NK-92 treated with Interleukin-12 subunit alpha and Interleukin-12 subunit beta, amount 100 ng/mL, for 24 hours (cell line): ENCODE data around the gene MAU2.

ENCODE experiments used
- DNase-seq: peaks from one replicate; lab custom pipeline; 2025; lab: John Stamatoyannopoulos, UW

Gene MAU2

GRCh38 chr19:19305696-19306095 is 14.9 kb upstream of the MAU2 start:
- DNase-seq, result no peak

DNA sequence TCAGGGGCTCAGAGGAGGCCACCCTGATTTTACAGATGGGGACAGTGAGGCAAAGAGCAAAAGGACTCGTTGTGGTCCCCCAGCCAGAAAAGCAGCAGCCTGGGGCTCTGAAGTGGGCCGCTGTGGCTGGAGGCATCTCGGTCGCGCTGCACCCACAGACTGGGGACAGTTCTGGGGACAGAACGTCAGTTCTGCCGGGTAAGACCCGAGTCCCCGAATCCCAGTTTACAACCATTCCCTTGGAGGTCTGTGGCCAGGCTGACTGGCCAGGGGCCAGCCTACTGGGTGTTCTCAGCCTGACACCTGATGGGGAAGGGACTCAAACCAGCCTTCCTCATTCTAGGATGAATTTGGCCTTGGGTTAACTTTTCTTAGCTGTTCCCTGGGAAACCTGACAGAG is 14.4 kb upstream of the MAU2 start:
- no peak for DNase-seq

- DNase-seq, result no peak
Measured at GRCh38 chr19:19308373-19308772, 12.3 kb upstream of the MAU2 start.

GRCh38 chr19:19315444-19315843 is 5.2 kb upstream of the MAU2 start:
- DNase-seq, result no peak

DNA sequence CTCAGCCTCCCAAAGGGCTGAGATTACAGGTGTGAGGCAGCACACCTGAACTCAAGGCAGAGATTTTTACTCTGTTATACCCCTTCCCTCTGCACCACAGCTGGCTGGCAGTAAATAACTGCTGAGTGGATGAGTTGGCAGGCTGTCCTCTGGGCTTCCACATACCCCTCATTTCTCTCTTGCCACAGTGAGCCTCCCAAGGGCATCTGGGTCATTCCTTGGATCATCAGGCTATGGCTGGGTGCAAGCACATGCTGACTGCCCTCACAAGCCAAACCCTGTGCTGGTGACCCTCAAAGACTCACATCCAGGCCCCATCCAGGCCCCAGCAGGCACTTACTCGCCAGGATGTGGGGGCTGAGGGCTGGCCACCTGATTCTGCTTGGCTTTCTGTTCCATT is 4.5 kb upstream of the MAU2 start:
- DNase-seq, result no peak

DNA sequence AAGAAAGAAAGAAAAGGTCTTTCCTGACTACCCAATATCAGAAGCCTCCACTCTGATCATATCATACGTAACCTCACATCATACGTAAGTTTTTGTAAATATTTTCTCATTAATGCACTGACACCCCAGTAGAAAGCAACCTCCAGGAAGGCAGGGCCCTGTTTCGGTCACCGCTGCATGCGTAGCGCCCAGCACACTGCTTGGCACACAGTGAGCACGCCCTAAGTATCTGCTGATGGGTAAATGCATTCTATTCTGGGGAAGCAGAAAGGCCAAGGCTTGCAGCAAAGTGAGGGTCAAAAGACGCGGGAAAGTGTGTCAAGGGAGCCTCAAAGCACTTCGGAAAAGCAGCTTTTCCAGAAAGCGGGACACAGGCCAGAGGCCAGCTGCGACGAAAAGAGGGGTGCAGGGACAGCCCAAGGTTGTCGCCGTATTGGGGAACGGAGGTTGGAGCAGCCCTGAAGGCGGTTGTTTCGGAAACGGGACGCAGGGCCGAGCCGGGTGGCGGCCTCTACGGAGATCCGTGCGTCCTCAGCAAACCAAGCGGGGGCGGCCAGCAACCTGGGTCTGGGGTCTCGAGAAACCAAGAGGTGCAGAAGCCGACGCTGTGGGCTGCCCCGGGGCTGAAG is 783 bp upstream of the MAU2 start:
- no peak for DNase-seq

GRCh38 chr19:19321141-19321577 is 530 bp downstream of the MAU2 start:
- DNase-seq, result no peak

GRCh38 chr19:19324059-19324770 is 3.6 kb downstream of the MAU2 start:
- no peak for DNase-seq

DNA sequence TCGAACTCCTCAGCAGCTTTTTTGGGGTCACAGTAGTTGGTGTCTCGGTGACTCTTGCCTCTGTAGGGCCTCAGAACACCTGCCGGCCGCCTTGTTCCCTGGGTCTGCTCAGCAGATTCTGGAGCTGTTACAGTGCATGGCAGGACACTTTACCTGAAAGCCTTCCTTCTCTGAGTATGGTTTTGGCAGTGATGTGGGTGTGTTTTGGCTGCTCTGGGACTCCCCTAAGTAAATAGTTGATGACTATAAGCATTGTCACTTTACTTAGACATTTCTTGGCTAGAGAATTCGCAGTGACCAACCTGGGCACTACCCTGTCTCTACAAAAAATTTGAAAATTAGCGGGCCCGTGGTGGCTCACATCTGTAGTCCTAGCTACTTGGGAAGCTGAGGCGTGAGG is 7.0 kb downstream of the MAU2 start:
- DNase-seq, result no peak

- DNase-seq, result no peak
Measured at GRCh38 chr19:19329126-19329525, 8.5 kb downstream of the MAU2 start.

GRCh38 chr19:19334063-19334988 is 13.7 kb downstream of the MAU2 start:
- DNase-seq, result no peak

DNA sequence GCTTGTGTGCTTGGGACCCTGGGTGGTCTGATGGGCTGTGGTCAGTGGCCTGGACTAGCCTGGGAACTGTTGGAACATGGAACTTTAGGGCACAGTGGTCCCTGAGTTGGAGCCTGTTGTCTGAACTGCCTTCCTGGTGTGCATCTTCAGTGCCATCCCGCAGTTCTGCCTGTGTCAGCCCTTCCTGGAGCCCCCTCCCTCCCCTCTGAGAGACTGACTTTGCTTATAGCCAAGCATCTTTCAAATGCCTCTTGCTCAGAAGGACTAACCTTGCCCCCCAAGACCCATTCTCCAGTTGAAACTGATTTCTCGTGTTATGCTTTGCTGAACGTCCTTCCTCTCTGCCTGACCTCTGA is 14.3 kb downstream of the MAU2 start:
- no peak for DNase-seq

GRCh38 chr19:19335408-19336158 is 15.0 kb downstream of the MAU2 start:
- no peak for DNase-seq

- no peak for DNase-seq
Measured at GRCh38 chr19:19336597-19336996, 16.0 kb downstream of the MAU2 start.

GRCh38 chr19:19337120-19337519 is 16.5 kb downstream of the MAU2 start:
- no peak for DNase-seq

DNA sequence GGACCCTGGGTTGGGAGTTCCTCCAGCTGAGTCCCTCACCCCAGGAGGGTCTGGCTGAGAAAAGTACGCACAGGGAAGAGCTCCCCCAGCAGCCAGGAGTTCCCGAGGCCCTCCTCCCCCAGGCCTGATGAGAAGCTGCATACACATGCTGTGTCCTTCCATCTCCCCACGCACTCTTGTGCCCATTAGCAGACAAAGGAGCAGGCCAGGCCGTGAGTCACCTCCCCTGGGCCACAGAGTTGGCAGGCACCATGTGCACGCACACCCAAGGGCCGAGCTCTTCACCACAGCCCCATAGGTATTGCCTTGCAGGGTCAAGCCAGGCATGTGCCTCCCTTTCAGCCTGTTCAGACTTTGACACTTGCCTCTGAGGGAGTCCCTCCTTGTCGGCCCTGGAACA is 17.5 kb downstream of the MAU2 start:
- DNase-seq, result no peak

DNA sequence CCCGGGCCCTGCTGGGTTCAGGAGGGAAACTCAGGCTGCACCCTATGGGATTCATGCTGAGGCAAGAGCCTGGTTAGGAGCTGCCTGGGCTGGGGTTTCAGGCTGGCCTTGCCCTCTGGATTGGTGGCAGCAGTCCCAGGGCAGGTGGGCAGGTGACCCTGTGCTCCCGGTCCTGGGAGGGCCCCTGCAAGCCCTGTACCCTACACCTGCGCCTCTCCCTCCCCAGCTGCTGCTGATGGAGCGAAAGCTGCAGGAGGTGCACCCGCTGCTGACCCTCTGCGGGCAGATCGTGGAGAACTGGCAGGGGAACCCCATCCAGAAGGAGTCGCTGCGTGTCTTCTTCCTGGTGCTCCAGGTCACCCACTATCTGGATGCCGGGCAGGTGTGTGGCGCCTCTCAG is 20.4 kb downstream of the MAU2 start:
- no peak for DNase-seq

- peak; percentile 27 for DNase-seq
Measured at GRCh38 chr19:19342086-19343015, 21.7 kb downstream of the MAU2 start.

- DNase-seq, result no peak
Measured at GRCh38 chr19:19343016-19343362, 22.4 kb downstream of the MAU2 start.

GRCh38 chr19:19343762-19344161 is 23.1 kb downstream of the MAU2 start:
- no peak for DNase-seq

DNA sequence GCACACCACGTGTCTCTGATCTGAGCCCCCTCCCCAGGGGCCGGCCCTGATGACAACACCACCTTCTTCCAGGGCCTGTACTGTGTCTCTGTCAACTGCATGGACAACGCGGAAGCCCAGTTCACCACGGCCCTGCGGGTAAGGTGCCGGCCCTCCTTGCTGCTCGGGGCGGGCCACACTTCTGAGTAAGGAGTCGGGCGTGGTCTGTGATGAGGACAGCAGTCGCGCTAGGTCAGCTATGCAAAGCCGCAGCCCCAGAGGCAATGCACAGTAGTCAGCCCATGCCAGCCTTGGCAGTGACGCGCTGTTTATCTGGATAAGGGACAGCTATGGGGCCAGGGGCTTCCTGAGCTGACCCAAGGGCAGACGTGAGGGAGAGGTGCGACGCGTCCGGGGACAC is 24.6 kb downstream of the MAU2 start:
- no peak for DNase-seq
